Measurements from ENCODE around the gene PDP2.

Gene PDP2

DNA sequence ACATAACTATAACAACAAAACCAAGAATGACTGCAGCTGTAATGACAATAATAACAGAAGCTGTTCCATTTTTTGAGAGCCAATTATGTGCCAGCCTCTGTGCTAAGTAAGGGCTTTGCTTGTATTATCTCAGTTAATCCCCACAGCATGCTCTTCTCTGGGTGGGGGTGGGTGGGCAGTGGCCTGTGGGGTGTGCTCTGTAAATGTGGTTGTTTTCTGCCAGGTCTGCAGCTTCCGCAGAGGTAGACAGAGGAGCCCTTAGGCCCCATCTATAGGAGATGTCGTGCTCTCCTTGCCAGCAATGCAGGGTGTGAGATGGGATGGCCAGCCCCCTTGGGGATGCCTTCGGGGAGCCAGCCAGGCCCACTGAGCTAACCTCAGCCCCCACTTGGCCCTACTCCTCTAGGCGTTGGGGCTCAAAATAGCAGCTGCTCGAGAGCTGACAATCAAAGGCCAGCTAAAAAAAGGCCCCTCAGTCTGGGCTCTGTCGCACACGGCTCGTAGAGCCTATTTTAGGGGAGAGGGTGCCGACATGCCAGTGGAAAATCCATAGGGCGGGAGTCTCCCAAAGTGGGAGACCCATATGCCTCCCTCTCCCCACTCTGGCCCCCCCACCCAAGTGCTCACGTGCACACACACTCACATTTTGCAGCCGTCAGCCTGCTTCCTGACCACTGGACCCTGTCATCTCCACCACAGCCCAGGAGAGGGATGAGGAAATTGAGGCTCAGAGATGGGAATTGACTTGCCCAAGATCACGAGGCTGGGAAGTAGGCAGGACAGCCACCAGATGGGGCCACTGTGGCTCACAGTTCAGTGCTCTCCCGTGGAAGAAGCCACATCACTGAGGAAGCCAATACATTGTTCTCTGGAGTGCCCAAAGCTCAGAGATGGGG, 22.6 kb downstream of the PDP2 start:
- no peaks in the 10 kb centered on the region for H3K79me2 ChIP-seq (ENCODE audit: insufficient read depth, low read length)
- no peak overlapping the region for H3K27ac ChIP-seq (ENCODE audit: low read depth, low read length, poor library complexity, severe bottlenecking)
- no peak overlapping the region for H2AFZ ChIP-seq (ENCODE audit: low read length)
- no peaks in the 10 kb centered on the region for H3K9me2 ChIP-seq (ENCODE audit: low read depth, low read length)
- no peak overlapping the region for H3K4me3 ChIP-seq (ENCODE audit: low read depth, low read length, poor library complexity, severe bottlenecking)
- no peak overlapping the region for H3K9ac ChIP-seq (ENCODE audit: low read length)
- H3K27me3 ChIP-seq (ENCODE audit: insufficient read depth, low read length) = peaks cover 3% of the 10 kb centered on the region; the same call in 1 of the 2 replicates
- no peaks in the 10 kb centered on the region for H3K9me3 ChIP-seq (ENCODE audit: low read length)
- H4K20me1 ChIP-seq (ENCODE audit: insufficient read depth, low read length) = no peaks in the 10 kb centered on the region
- no peaks in the 10 kb centered on the region for H3K36me3 ChIP-seq (ENCODE audit: insufficient read depth, low read length)
- no peaks in the 10 kb centered on the region for H3F3A ChIP-seq (ENCODE audit: insufficient read depth, low read length)
- no peak overlapping the region for H3K4me2 ChIP-seq (ENCODE audit: low read length)
- TF ChIP-seq EZH2 (IDR thresholded peaks at IDR 0.05; ENCODE audit: borderline replicate concordance, low read length) = no peak
- TF ChIP-seq, protein P1, sequence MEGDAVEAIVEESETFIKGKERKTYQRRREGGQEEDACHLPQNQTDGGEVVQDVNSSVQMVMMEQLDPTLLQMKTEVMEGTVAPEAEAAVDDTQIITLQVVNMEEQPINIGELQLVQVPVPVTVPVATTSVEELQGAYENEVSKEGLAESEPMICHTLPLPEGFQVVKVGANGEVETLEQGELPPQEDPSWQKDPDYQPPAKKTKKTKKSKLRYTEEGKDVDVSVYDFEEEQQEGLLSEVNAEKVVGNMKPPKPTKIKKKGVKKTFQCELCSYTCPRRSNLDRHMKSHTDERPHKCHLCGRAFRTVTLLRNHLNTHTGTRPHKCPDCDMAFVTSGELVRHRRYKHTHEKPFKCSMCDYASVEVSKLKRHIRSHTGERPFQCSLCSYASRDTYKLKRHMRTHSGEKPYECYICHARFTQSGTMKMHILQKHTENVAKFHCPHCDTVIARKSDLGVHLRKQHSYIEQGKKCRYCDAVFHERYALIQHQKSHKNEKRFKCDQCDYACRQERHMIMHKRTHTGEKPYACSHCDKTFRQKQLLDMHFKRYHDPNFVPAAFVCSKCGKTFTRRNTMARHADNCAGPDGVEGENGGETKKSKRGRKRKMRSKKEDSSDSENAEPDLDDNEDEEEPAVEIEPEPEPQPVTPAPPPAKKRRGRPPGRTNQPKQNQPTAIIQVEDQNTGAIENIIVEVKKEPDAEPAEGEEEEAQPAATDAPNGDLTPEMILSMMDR (IDR thresholded peaks at IDR 0.05; ENCODE audit: low read length) = no peak
- no peaks in the 10 kb centered on the region for H3K4me1 ChIP-seq (ENCODE audit: insufficient read depth, low read length, severe bottlenecking)

GRCh38 chr16:66903544-66904427, 23.5 kb downstream of the PDP2 start:
- Histone ChIP-seq H3K36me3 (ENCODE audit: insufficient read depth, low read length) (no peaks in the 10 kb centered on the region), H3K4me1 (ENCODE audit: insufficient read depth, low read length, severe bottlenecking) (no peaks in the 10 kb centered on the region), H3K9ac (ENCODE audit: low read length) (no peak overlapping the region), H3F3A (ENCODE audit: insufficient read depth, low read length) (no peaks in the 10 kb centered on the region), H2AFZ (ENCODE audit: low read length) (no peak overlapping the region), H3K79me2 (ENCODE audit: insufficient read depth, low read length) (no peaks in the 10 kb centered on the region), H3K27ac (ENCODE audit: low read depth, low read length, poor library complexity, severe bottlenecking) (no peak overlapping the region), H3K9me2 (ENCODE audit: low read depth, low read length) (no peaks in the 10 kb centered on the region), H3K4me2 (ENCODE audit: low read length) (no peak overlapping the region), H4K20me1 (ENCODE audit: insufficient read depth, low read length) (no peaks in the 10 kb centered on the region), H3K27me3 (ENCODE audit: insufficient read depth, low read length) (peaks cover 3% of the 10 kb centered on the region; the same call in 1 of the 2 replicates), H3K9me3 (ENCODE audit: low read length) (no peaks in the 10 kb centered on the region), H3K4me3 (ENCODE audit: low read depth, low read length, poor library complexity, severe bottlenecking) (no peak overlapping the region)
- TF ChIP-seq, protein P1 (IDR thresholded peaks at IDR 0.05; ENCODE audit: low read length) = no peak
- no peak for TF ChIP-seq EZH2 (IDR thresholded peaks at IDR 0.05; ENCODE audit: borderline replicate concordance, low read length)

DNA sequence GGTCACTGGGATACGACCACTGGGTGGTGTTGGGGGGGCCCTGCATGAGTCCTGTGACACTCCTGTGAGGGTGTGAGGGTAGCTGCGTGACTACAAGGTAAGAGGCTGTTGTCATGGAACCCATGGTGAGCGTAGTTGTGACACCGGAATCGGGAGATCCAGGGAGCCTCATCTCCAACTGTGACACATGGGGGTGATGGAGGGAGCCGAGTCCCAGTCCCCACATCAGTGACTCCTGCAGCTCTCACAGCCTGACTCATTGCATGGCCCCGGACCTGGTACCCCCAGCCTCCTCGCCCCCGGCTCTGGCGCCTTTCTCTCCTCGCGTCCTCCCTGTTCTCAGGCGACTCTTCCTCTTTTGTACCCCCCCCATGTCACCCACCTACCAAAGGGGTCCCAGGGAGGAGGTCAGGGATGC, 24.1 kb downstream of the PDP2 start:
- Histone ChIP-seq H3K27ac (ENCODE audit: low read depth, low read length, poor library complexity, severe bottlenecking) (no peak overlapping the region), H3K36me3 (ENCODE audit: insufficient read depth, low read length) (no peaks in the 10 kb centered on the region), H3K4me1 (ENCODE audit: insufficient read depth, low read length, severe bottlenecking) (no peaks in the 10 kb centered on the region), H3K9me3 (ENCODE audit: low read length) (no peaks in the 10 kb centered on the region), H4K20me1 (ENCODE audit: insufficient read depth, low read length) (no peaks in the 10 kb centered on the region), H3K27me3 (ENCODE audit: insufficient read depth, low read length) (peaks cover 3% of the 10 kb centered on the region; the same call in 1 of the 2 replicates), H3F3A (ENCODE audit: insufficient read depth, low read length) (no peaks in the 10 kb centered on the region), H3K4me2 (ENCODE audit: low read length) (no peak overlapping the region), H3K9me2 (ENCODE audit: low read depth, low read length) (no peaks in the 10 kb centered on the region), H3K9ac (ENCODE audit: low read length) (no peak overlapping the region), H3K4me3 (ENCODE audit: low read depth, low read length, poor library complexity, severe bottlenecking) (no peak overlapping the region), H3K79me2 (ENCODE audit: insufficient read depth, low read length) (no peaks in the 10 kb centered on the region), H2AFZ (ENCODE audit: low read length) (no peak overlapping the region)
- no peak for TF ChIP-seq EZH2 (IDR thresholded peaks at IDR 0.05; ENCODE audit: borderline replicate concordance, low read length)
- TF ChIP-seq, protein P1 (IDR thresholded peaks at IDR 0.05; ENCODE audit: low read length) = no peak

All from OCI-LY1 (cell line).